Bronchial epithelial cell (primary cell): ENCODE data around the gene ARHGAP28. TPM values are rescaled to one million over a fixed set of nuclear protein-coding genes. Genes with fewer than 3 reads are reported as not detected.

ENCODE experiments used
- DNase-seq: peaks from one replicate; pipeline ENCODE4 v3.0.0-alpha.2; 2010; ENCODE audit warnings: low read depth
- FAIRE-seq: peaks from 2 replicates; lab custom pipeline; 2011; peaks lifted over from hg19 to GRCh38; lab: Jason Lieb, UNC
- H3K27me3 ChIP-seq: 2 replicates; pipeline ENCODE4 v1.5.1; 2011; ENCODE audit warnings: low read length; ENCODE audit not compliant: control insufficient read depth, insufficient read depth
- H3K36me3 ChIP-seq: 2 replicates; pipeline ENCODE4 v1.5.1; 2011; ENCODE audit warnings: low read length; ENCODE audit not compliant: control insufficient read depth, insufficient read depth
- H3K4me3 ChIP-seq: 2 replicates; pipeline ENCODE4 v1.5.1; 2011; ENCODE audit warnings: mild to moderate bottlenecking, low read depth, low read length, control low read depth
- CTCF ChIP-seq: IDR thresholded peaks from 2 replicates; pipeline ENCODE4 v1.5.1; 2011; ENCODE audit warnings: mild to moderate bottlenecking, moderate library complexity, low read length, control low read depth, inconsistent platforms; ENCODE audit not compliant: insufficient read depth, severe bottlenecking
- total RNA-seq: library from RNA; depleted of rRNA; stranded (reverse); fragments of >200 nt; gene quantifications from 2 replicates; pipeline ENCODE4 v1.2.1, GENCODE V29; 2014

Gene ARHGAP28
- total RNA-seq, 1 donor from 2014 or later: 0.26 TPM

GRCh38 chr18:6956495-6956894, 227.0 kb downstream of the ARHGAP28 start:
- H3K27me3 ChIP-seq: no peaks in the 10 kb centered on the region

GRCh38 chr18:6956999-6957398, 227.5 kb downstream of the ARHGAP28 start:
- H3K27me3 ChIP-seq: no peaks in the 10 kb centered on the region
- TF ChIP-seq CTCF: no peak

More at GRCh38 chr18:6956495-6956894, 227.0 kb downstream of the ARHGAP28 start:
- FAIRE-seq (no peak), DNase-seq (no peak)
- no peak for TF ChIP-seq CTCF
- Histone ChIP-seq H3K4me3 (no peak overlapping the region), H3K36me3 (no peaks in the 10 kb centered on the region)

DNA sequence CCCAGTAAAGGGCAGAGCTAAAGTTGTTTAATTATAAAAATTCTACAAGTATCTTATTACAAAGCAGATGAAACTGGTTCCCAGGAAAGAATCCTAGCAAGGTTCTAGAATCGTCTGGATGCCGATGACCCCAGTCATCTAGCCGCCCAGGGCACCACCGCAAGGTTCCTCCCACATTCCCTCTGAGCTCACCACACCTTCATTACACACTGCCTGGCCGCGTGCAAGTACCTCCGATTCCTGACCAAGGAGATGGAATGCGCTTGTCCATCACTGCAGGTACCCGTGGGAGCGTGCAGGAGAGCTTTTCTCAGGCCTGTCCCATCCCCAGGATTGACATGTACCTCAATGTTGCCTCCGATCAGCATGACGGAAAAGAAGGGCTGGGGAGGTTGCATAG, 229.6 kb downstream of the ARHGAP28 start:
- TF ChIP-seq CTCF: no peak
- no peak overlapping the region for H3K4me3 ChIP-seq
- no peak for FAIRE-seq
- no peaks in the 10 kb centered on the region for H3K27me3 ChIP-seq
- no peak for DNase-seq
- H3K36me3 ChIP-seq: no peaks in the 10 kb centered on the region

More at GRCh38 chr18:6956999-6957398, 227.5 kb downstream of the ARHGAP28 start:
- H3K4me3 ChIP-seq: no peak overlapping the region
- DNase-seq (no peak), FAIRE-seq (no peak)
- no peaks in the 10 kb centered on the region for H3K36me3 ChIP-seq

- no peak for TF ChIP-seq CTCF
- Histone ChIP-seq H3K4me3 (no peak overlapping the region), H3K36me3 (no peaks in the 10 kb centered on the region), H3K27me3 (no peaks in the 10 kb centered on the region)
- no peak for DNase-seq
- FAIRE-seq: no peak
These were observed 230.6 kb downstream of the ARHGAP28 start for GRCh38 chr18:6960124-6960523.

- FAIRE-seq: no peak
- no peak overlapping the region for H3K4me3 ChIP-seq
- peak; percentile 83 for DNase-seq
- no peaks in the 10 kb centered on the region for H3K27me3 ChIP-seq
- H3K36me3 ChIP-seq: no peaks in the 10 kb centered on the region
- TF ChIP-seq CTCF: no peak
These were observed 231.1 kb downstream of the ARHGAP28 start for GRCh38 chr18:6960656-6961055.

GRCh38 chr18:6961331-6961730, 231.8 kb downstream of the ARHGAP28 start:
- no peak for FAIRE-seq
- no peak for TF ChIP-seq CTCF
- peak; percentile 19 for DNase-seq
- Histone ChIP-seq H3K4me3 (no peak overlapping the region), H3K27me3 (no peaks in the 10 kb centered on the region), H3K36me3 (no peaks in the 10 kb centered on the region)
